ENCODE measurements around the gene EMC9. TPM values are rescaled to one million over a fixed set of nuclear protein-coding genes. Genes with fewer than 3 reads are reported as not detected.

The EMC9 gene
- total and polyA plus RNA-seq, 2 donors = 5.0 to 24.4 TPM

DNA sequence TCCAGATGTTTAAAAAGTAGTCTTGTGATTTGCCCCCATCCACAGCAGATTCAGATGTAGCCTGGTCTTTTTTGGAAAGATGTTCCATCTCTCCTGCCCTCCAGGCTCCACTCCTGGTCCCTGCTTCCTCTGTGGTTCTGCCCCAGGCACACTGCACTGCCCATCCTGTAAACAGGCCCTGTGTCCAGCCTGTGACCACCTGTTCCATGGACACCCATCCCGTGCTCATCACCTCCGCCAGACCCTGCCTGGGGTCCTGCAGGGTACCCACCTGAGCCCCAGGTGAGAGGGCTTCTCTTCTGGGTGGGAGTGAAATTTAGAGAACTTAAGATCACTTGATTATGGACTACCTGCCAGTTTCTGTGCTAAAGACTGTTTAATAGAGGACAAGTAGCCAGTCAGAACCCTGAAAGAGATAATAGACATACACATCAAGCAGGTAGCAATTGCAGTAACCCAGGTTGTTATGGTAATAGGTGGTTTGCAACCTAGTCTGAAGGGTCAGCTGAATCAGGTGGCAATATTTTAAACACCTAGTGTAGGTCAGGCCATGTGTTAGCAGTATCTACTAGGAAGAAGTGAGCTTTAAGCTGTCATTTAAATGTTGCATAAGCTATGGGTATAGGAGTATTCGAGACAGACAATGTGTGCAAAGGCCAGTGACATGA, 8.0 kb upstream of the EMC9 start:
- 93% methylated on average over 3 of the region's 3 CpGs for WGBS
- Histone ChIP-seq H3K4me3 (ENCODE audit: low read depth, low read length) (no peak overlapping the region), H3K36me3 (ENCODE audit: insufficient read depth) (peaks cover 4% of the 10 kb centered on the region), H3K27ac (ENCODE audit: low read depth) (no peak overlapping the region), H3K4me1 (ENCODE audit: insufficient read depth) (no peaks in the 10 kb centered on the region)
- no peak for DNase-seq (ENCODE audit: extremely low spot score)

DNA sequence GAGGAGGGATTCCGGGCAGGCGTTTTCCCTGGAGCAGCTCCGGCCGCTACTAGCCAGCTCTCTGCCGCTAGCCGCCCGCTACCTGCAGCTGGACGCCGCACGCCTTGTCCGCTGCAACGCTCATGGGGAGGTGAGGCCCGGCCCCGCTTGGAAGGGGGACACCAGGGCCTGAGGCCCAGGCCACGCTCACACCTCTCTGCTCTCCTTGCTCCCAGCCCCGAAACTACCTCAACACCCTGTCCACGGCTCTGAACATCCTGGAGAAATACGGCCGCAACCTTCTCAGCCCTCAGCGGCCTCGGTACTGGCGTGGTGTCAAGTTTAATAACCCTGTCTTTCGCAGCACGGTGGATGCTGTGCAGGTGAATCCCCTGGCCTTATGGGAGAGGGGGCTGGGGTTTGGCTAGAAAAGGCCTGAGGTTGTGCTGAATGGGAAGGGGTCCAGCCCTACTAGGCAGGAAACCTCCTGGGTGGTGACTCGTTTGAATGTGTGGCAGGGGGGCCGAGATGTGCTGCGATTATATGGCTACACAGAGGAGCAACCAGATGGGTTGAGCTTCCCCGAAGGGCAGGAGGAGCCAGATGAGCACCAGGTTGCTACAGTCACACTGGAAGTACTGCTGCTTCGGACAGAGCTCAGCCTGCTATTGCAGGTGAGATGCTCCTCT, 6.5 kb upstream of the EMC9 start:
- H3K4me1 ChIP-seq (ENCODE audit: insufficient read depth) = no peaks in the 10 kb centered on the region
- DNase-seq (ENCODE audit: extremely low spot score) = no peak
- H3K27ac ChIP-seq (ENCODE audit: low read depth) = peak overlapping the region; percentile 52
- peaks cover 4% of the 10 kb centered on the region for H3K36me3 ChIP-seq (ENCODE audit: insufficient read depth)
- 6% methylated on average over 29 of the region's 29 CpGs for WGBS
- H3K4me3 ChIP-seq (ENCODE audit: low read depth, low read length) = peak overlapping the region; percentile 74

DNA sequence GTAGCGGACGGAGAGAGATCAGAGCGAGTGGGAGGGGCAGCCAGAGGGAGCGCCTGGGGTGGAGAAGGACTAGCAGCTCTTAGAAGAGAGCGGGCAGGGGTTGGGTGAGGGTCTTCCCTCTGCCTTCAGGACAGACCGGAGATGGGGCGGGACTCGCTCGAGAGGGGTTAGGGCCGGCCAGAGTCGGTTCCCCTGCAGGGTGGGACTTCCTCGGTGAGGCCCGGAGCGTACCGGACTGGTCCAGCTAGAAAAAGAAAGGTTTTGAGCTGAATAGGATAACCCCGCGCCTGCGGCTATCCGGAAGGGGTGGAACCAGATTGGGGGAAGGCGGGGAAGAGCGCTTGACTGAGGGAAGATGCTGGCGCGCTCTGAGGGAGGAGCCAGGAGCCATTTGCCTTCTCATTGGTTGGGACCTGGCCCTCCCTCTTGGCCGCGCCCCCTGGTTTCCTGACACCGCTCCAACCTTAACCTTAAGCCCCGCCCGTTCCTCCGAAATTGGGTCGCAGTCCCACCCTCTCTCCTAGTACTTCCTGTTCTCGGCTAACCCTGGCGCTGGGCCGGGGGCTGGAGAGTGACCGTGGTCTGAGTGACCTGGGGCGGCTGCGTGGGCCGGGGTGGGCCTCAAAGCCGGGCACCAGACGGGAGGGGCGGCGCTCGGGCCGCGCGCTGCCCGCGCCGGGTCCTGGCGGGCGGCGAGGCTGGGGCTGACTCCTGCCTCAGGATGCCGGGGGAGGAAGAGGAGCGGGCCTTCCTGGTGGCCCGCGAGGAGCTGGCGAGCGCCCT, 5.8 kb upstream of the EMC9 start, which contains the start of gene RNF31:
Gene RNF31 (plus strand): TSS at position 521 of the 783 bp plus-strand sequence. CDS start 201 bp downstream, at position 722.
- peak; percentile 97 for DNase-seq (ENCODE audit: extremely low spot score)
- WGBS = under 1% methylated on average over 57 of the region's 57 CpGs
- H3K27ac ChIP-seq (ENCODE audit: low read depth) = peak within 1 kb of the TSS; percentile 87
- no peaks in the 10 kb centered on the region for H3K4me1 ChIP-seq (ENCODE audit: insufficient read depth)
- H3K4me3 ChIP-seq (ENCODE audit: low read depth, low read length) = peak within 1 kb of the TSS; percentile 74
- H3K36me3 ChIP-seq (ENCODE audit: insufficient read depth) = peaks cover 4% of the 10 kb centered on the region

DNA sequence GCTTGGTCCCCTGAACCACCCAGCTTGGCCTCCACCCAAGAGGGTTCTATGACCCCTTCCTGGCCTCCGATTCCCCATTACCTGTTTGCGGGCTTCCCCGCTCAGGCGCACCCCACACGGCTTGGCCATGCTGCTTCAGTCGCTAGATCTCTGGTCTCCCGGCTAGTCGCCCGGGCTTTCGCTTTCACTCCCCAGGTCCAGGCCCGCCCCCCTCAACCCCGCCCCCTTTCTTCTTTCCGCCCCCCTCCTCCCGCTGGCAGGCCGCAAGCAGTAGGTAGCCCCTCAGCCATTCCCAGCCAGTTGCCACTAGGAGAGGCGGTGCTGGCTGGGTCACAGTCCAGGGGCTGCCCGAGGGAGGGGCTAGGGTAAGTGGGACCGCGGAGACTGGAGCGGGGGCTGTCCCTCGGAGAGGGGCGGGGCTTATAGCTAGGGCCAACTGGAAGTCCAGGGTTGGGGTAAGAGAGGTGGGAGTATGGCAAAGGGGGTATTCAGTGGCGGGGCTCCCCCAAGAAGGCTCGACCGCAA, 5.1 kb upstream of the EMC9 start, which contains the start of gene PSME2:
Gene PSME2 (minus strand): TSS at position 158 of the 525 bp plus-strand sequence. CDS start 29 bp downstream, at position 129.
- H3K4me3 ChIP-seq (ENCODE audit: low read depth, low read length) = peak within 1 kb of the TSS; percentile 74
- H3K27ac ChIP-seq (ENCODE audit: low read depth) = peak within 1 kb of the TSS; percentile 87
- DNase-seq (ENCODE audit: extremely low spot score) = peak; percentile 89
- under 1% methylated on average over 25 of the region's 25 CpGs for WGBS
- H3K36me3 ChIP-seq (ENCODE audit: insufficient read depth) = peaks cover 4% of the 10 kb centered on the region
- H3K4me1 ChIP-seq (ENCODE audit: insufficient read depth) = no peaks in the 10 kb centered on the region

DNA sequence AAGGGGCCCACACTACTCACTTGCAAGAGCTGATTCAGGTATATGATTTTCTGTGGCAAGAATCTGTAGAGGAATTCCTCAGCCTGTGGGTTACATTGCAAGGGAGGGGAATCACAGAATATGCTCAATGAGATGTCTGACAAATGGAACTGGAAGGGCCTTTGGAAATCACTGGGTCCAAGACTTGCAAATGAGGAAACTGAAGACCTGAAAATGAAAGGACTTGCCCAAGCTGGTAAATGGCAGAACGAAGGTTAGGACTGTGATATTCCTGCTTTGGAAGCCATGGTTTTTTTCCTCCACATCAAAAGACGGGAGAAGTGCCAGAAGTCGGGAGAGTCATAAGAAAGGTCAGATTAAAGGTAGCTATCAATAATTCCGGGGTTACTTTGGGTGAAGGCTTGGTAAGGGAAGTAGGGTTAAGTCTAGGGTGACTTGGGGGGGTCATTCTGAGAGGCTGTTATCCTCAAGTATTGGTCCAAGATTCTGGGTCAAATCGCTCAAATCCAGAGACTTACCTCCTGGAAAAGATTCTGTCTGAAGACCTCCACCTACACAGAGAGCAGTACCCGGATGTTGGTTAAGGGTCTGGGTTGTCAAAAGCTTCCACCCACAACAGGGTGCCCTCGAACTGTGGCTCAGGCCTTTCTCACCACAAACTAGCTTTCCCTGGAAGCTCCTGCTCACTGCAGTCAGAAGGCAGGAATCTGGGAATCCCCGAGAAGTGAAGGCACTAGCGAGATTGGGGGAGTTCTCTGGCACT, 4.5 kb upstream of the EMC9 start:
- Histone ChIP-seq H3K4me1 (ENCODE audit: insufficient read depth) (no peaks in the 10 kb centered on the region), H3K36me3 (ENCODE audit: insufficient read depth) (peaks cover 4% of the 10 kb centered on the region), H3K4me3 (ENCODE audit: low read depth, low read length) (peak overlapping the region; percentile 56), H3K27ac (ENCODE audit: low read depth) (peak overlapping the region; percentile 87)
- DNase-seq (ENCODE audit: extremely low spot score) = no peak
- WGBS = 18% methylated on average over 9 of the region's 9 CpGs

DNA sequence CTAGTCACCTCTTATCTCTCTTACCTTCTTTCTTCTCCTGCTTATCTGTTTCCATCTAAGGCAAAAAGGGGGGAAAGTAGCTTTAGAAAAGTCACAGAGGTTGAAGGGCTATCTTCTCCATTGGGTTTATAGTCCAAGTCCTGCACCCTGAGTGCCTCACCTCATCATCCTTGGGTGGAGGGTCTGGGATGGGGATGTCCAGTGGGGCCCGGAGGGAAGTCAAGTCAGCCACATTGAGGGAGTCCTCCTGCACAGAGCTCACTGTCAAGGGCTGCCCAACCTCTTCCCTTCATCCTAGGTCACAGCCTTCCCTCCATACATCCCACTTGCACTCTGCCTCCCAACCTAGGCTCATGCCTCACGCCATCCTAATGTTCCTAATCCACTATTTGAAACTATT, 3.8 kb upstream of the EMC9 start:
- H3K4me3 ChIP-seq (ENCODE audit: low read depth, low read length) = no peak overlapping the region
- no peaks in the 10 kb centered on the region for H3K4me1 ChIP-seq (ENCODE audit: insufficient read depth)
- 91% methylated on average over 2 of the region's 2 CpGs for WGBS
- no peak overlapping the region for H3K27ac ChIP-seq (ENCODE audit: low read depth)
- DNase-seq (ENCODE audit: extremely low spot score) = no peak
- no peaks in the 10 kb centered on the region for H3K36me3 ChIP-seq (ENCODE audit: insufficient read depth)

DNA sequence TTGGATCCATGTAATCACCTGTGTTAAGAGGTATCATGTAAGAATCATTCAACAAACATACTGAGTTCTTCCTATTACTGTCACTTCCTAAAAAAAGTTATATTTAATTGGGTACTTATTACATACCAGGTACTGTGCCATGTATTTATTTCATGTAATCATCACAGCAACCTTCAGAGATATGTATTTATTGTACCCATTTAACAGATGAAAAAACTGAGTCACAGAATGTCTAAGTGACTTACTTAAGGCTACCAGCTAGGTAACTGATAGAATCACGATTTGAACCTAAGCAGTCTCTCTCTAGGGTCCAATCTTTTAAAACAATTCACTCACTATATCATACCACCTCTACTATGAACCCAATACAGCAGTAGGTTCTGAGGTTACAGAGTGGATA, 3.1 kb upstream of the EMC9 start:
- no peak overlapping the region for H3K4me3 ChIP-seq (ENCODE audit: low read depth, low read length)
- H3K36me3 ChIP-seq (ENCODE audit: insufficient read depth) = no peaks in the 10 kb centered on the region
- DNase-seq (ENCODE audit: extremely low spot score) = no peak
- no peaks in the 10 kb centered on the region for H3K4me1 ChIP-seq (ENCODE audit: insufficient read depth)
- no peak overlapping the region for H3K27ac ChIP-seq (ENCODE audit: low read depth)
- WGBS = 94% methylated on average over 1 of the region's 1 CpG

DNA sequence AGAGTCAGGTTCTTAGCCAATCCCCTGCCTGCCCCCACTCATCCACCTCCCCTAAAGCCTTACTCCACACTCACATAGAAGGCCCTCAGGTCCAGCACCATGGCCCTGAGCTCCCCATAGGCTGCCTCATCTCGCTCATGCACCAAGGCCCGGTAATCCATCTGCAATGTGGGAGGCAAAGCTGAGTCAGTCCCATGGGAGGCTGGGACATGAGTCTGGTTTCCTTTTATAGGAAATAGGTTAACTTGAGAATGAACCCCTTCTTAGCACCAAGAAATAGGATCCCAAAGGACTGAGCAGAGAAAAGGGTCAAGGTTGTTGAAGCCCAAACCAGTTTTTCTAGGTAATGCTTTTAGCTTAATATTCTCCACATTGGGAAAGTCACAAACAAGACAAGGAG, 2.1 kb upstream of the EMC9 start:
- 94% methylated on average over 2 of the region's 2 CpGs for WGBS
- DNase-seq (ENCODE audit: extremely low spot score) = no peak
- H3K4me1 ChIP-seq (ENCODE audit: insufficient read depth) = no peaks in the 10 kb centered on the region

DNA sequence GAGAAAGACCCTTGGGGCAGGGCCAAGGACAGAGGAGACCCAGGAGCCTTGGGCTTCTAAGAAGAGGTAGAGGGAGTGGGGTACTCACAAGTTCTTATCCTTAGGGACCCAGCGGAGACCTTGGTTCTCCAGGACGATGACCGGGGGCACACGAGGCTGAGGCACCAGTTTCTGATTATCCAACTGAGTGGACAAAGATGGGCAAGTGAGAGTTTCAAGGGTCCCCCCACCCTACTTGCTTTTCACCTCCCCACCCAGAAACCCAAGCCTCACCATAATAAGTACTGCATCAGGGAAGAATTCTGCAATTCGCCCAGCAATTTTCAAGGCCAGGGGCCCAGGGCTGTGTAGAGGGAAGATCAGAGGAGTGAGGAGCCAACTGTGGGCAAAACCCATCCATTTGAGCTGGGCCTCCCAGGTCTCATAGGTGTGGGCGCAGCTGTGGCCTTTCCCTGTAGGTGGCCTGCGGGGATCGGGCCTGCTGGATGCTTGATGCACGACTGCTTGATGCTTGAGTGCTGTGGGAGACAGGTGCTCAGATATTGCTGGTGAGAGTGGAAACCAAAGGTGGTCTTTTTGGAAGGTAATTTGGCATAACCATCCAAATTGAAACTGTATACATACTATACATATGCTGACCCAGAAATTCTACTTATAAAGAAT, 2.0 kb downstream of the EMC9 start:
- no peak for DNase-seq (ENCODE audit: extremely low spot score)
- H3K4me3 ChIP-seq (ENCODE audit: low read depth, low read length) = no peak overlapping the region
- H3K27ac ChIP-seq (ENCODE audit: low read depth) = no peak overlapping the region
- H3K36me3 ChIP-seq (ENCODE audit: insufficient read depth) = peaks cover 1% of the 10 kb centered on the region
- no peaks in the 10 kb centered on the region for H3K4me1 ChIP-seq (ENCODE audit: insufficient read depth)
- WGBS = 93% methylated on average over 9 of the region's 9 CpGs

More for the DNA sequence above, 2.1 kb upstream of the EMC9 start:
- no peaks in the 10 kb centered on the region for H3K36me3 ChIP-seq (ENCODE audit: insufficient read depth)
- no peak overlapping the region for H3K4me3 ChIP-seq (ENCODE audit: low read depth, low read length)
- no peak overlapping the region for H3K27ac ChIP-seq (ENCODE audit: low read depth)

DNA sequence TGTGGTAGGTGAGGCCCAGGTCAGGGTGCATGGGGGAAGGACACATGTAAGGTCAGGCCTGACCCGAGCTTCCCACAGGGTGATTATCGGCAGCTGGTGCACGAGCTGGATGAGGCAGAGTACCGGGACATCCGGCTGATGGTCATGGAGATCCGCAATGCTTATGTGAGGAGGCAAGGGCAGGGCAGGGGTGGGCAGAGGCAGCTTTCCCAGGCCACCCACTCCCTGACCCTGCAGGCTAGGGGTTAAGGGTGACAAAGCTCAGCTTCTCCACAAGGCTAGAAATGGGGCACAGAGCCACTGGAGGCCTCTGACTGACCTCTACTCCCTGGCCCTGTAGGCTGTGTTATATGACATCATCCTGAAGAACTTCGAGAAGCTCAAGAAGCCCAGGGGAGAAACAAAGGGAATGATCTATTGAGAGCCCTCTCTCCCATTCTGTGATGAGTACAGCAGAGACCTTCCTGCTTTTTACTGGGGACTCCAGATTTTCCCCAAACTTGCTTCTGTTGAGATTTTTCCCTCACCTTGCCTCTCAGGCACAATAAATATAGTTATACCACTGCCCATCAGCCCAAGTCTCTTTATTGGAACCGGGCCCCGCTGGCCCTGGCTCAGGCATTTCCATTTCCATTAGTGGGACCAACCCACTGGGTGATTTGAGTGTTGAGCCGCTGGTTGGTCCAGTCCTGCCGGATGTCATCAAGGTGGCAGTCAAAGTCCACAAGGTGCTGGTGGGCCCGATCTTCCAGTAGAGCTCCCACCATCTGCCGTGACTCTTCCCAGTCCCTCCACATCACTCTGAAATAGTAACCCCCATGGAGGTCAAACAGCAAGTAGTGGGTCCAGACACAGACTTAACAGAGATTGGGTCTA, 2.8 kb downstream of the EMC9 start:
- no peak overlapping the region for H3K27ac ChIP-seq (ENCODE audit: low read depth)
- DNase-seq (ENCODE audit: extremely low spot score) = no peak
- peaks cover 1% of the 10 kb centered on the region for H3K36me3 ChIP-seq (ENCODE audit: insufficient read depth)
- WGBS = 83% methylated on average over 13 of the region's 13 CpGs
- H3K4me1 ChIP-seq (ENCODE audit: insufficient read depth) = no peaks in the 10 kb centered on the region
- H3K4me3 ChIP-seq (ENCODE audit: low read depth, low read length) = no peak overlapping the region

DNA sequence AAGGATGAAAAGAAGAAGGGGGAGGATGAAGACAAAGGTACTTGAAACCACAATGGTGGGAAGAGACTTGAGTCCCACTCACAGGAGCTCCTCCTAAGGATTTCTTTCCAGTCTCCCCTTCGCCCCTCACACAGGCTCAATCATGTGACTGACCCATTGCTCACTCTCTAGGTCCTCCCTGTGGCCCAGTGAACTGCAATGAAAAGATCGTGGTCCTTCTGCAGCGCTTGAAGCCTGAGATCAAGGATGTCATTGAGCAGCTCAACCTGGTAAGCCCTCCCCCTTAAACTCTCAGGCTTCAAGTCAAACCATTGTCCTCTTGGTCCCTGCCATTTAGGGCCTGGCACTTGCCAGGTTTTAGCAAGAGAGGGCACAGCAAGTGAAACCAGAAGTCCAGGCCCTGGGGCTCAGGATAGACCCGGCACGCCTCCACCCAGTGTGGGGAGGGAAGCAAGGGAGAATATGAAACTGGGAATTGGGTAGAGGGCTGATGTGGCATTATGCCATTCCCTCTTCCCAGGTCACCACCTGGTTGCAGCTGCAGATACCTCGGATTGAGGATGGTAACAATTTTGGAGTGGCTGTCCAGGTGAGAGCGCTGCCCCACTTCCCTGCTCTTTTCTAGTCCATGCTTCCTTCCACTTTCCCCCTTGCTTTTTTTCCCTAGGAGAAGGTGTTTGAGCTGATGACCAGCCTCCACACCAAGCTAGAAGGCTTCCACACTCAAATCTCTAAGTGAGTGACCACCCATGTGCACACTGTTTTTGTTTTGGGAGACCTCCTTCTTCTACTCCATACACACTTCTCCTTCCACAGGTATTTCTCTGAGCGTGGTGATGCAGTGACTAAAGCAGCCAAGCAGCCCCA, 3.6 kb downstream of the EMC9 start:
- Histone ChIP-seq H3K27ac (ENCODE audit: low read depth) (no peak overlapping the region), H3K36me3 (ENCODE audit: insufficient read depth) (peaks cover 1% of the 10 kb centered on the region), H3K4me1 (ENCODE audit: insufficient read depth) (no peaks in the 10 kb centered on the region), H3K4me3 (ENCODE audit: low read depth, low read length) (no peak overlapping the region)
- WGBS = 86% methylated on average over 8 of the region's 8 CpGs
- no peak for DNase-seq (ENCODE audit: extremely low spot score)

Measured in urinary bladder (tissue), 4 donors.